SK-N-MC (cell line): ENCODE measurements around the gene PLA1A.

Experiments
- EZH2 ChIP-seq: fragments of 200-600 bp; sonication (generic); IDR thresholded peaks from one replicate; pipeline ENCODE4 v1.6.1; 2017; ENCODE audit warnings: antibody characterized with exemption
- POLR2AphosphoS5 ChIP-seq: IDR thresholded peaks from 2 replicates; pipeline ENCODE4 v1.6.1; 2012; ENCODE audit warnings: mild to moderate bottlenecking, low read depth, low read length, borderline replicate concordance

- no peak for TF ChIP-seq POLR2AphosphoS5
- no peak for TF ChIP-seq EZH2
These were observed 10.8 kb downstream of the PLA1A start for GRCh38 chr3:119608405-119609000.
